ENCODE data around the gene DENND4B.

The DENND4B gene

GRCh38 chr1:153957744-153958110 lies 11.2 kb upstream of the DENND4B start:
- DNase-seq (ENCODE audit: low spot score): peak; percentile 63
- in situ Hi-C loops (cut with MboI; ENCODE audit: low sequenced_read_pairs, unreplicated experiment): no loop called here
- TF ChIP-seq CTCF (IDR thresholded peaks at IDR 0.05; ENCODE audit: borderline replicate concordance, control extremely low read depth, extremely low read depth, insufficient read depth, missing control alignments): no peak

- no peak for DNase-seq (ENCODE audit: low spot score)
- in situ Hi-C loops (cut with MboI; ENCODE audit: low sequenced_read_pairs, unreplicated experiment): no loop called here
- TF ChIP-seq CTCF (IDR thresholded peaks at IDR 0.05; ENCODE audit: borderline replicate concordance, control extremely low read depth, extremely low read depth, insufficient read depth, missing control alignments): no peak
Measured at GRCh38 chr1:153956997-153957715, 10.6 kb upstream of the DENND4B start.

- no peak for TF ChIP-seq CTCF (IDR thresholded peaks at IDR 0.05; ENCODE audit: borderline replicate concordance, control extremely low read depth, extremely low read depth, insufficient read depth, missing control alignments)
- DNase-seq (ENCODE audit: low spot score): no peak
- in situ Hi-C loops (cut with MboI; ENCODE audit: low sequenced_read_pairs, unreplicated experiment): no loop called here
Measured at GRCh38 chr1:153954826-153955225, 8.3 kb upstream of the DENND4B start.

- in situ Hi-C loops (cut with MboI; ENCODE audit: low sequenced_read_pairs, unreplicated experiment): no loop called here
- DNase-seq (ENCODE audit: low spot score): no peak
- TF ChIP-seq CTCF (IDR thresholded peaks at IDR 0.05; ENCODE audit: borderline replicate concordance, control extremely low read depth, extremely low read depth, insufficient read depth, missing control alignments): no peak
Measured at GRCh38 chr1:153953859-153954365, 7.4 kb upstream of the DENND4B start.

GRCh38 chr1:153951801-153952200 lies 5.3 kb upstream of the DENND4B start:
- no peak for DNase-seq (ENCODE audit: low spot score)
- in situ Hi-C loops (cut with MboI; ENCODE audit: low sequenced_read_pairs, unreplicated experiment): no loop called here
- TF ChIP-seq CTCF (IDR thresholded peaks at IDR 0.05; ENCODE audit: borderline replicate concordance, control extremely low read depth, extremely low read depth, insufficient read depth, missing control alignments): no peak

- in situ Hi-C loops (cut with MboI; ENCODE audit: low sequenced_read_pairs, unreplicated experiment): no loop called here
- no peak for TF ChIP-seq CTCF (IDR thresholded peaks at IDR 0.05; ENCODE audit: borderline replicate concordance, control extremely low read depth, extremely low read depth, insufficient read depth, missing control alignments)
- no peak for DNase-seq (ENCODE audit: low spot score)
Measured at GRCh38 chr1:153951183-153951582, 4.7 kb upstream of the DENND4B start.

Measured in GM13976 (cell line).